Activated CD4-positive, alpha-beta memory T cell treated with anti-CD3 and anti-CD28 coated beads for 36 hours (primary cell): ENCODE data around the gene OSBPL2. TPM values are rescaled to one million over a fixed set of nuclear protein-coding genes. Genes with fewer than 3 reads are reported as not detected.
A peak's percentile ranks its signal among the peaks of the same experiment; 100 is the strongest.

Experiments used
- CTCF ChIA-PET: fragments of 350-600 bp; sonication (Branson Sonifier 250); formaldehyde crosslinking; loops from one replicate; lab custom pipeline; 2021; ENCODE audit warnings: antibody characterized with exemption, inconsistent platforms; lab: Charles Lee
- POLR2A ChIA-PET: fragments of 350-600 bp; sonication (Branson Sonifier 250); formaldehyde crosslinking; loops from one replicate; lab custom pipeline; 2021; ENCODE audit warnings: antibody characterized with exemption; lab: Charles Lee
- DNase-seq: peaks from one replicate; pipeline ENCODE4 v3.0.0-alpha.2; 2020
- H3K27ac Mint-ChIP-seq: one replicate; pipeline ENCODE4 v1.8.0; 2021; ENCODE audit warnings: mixed read lengths
- H3K27me3 Mint-ChIP-seq: one replicate; pipeline ENCODE4 v1.8.0; 2021; ENCODE audit warnings: mixed read lengths
- H3K36me3 Mint-ChIP-seq: one replicate; pipeline ENCODE4 v1.8.0; 2021; ENCODE audit warnings: mixed read lengths
- H3K4me1 Mint-ChIP-seq: one replicate; pipeline ENCODE4 v1.8.0; 2021; ENCODE audit warnings: low read depth, mixed read lengths
- H3K4me3 Mint-ChIP-seq: one replicate; pipeline ENCODE4 v1.8.0; 2021; ENCODE audit warnings: mild to moderate bottlenecking, mixed read lengths
- H3K9me3 Mint-ChIP-seq: one replicate; pipeline ENCODE4 v1.8.0; 2021; ENCODE audit warnings: mixed read lengths
- intact Hi-C: fragments of 100-400 bp; cut with micrococcal nuclease; formaldehyde crosslinking; loops from one replicate; pipeline ENCODE4 v1.15.1; 2023
- total RNA-seq, 2 experiments: library from RNA; stranded (reverse); gene quantifications; one replicate each; pipeline ENCODE4 v1.2.3, GENCODE V29; 2021

OSBPL2 gene
- total RNA-seq, 2 experiments from 2014 or later: 25.4 to 29.3 TPM

GRCh38 chr20:62259294-62259565 is 20.9 kb downstream of the OSBPL2 start:
- Mint-ChIP-seq H3K27me3 (no peaks in the 10 kb centered on the region), H3K4me3 (no peak overlapping the region), H3K27ac (no peak overlapping the region), H3K4me1 (no peaks in the 10 kb centered on the region), H3K36me3 (peaks cover 10% of the 10 kb centered on the region), H3K9me3 (no peaks in the 10 kb centered on the region)
- CTCF ChIA-PET: no interaction called here
- no peak for DNase-seq
- POLR2A ChIA-PET: no interaction called here
- intact Hi-C loops: no loop called here

DNA sequence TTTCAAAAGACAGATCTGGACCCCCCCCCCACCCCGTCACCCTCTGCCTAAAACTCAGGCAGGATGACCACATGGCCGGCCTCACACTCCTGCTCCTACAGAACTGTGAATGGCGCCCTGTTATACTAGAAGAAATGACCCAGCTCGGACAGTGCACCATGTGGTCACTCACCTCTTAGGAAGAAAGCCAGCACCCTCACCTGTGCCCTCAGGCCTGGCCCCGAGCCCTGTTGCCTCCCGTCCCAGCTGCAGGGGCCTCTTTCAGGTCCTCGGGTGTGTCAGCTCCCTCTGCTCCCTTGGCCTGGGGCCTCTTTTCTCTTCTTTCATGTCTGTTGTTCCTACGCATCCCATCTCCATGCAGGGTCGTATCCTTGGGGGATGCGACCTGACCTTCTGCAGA is 23.7 kb downstream of the OSBPL2 start:
- Mint-ChIP-seq H3K4me3 (no peak overlapping the region), H3K4me1 (no peaks in the 10 kb centered on the region), H3K27ac (no peak overlapping the region), H3K27me3 (no peaks in the 10 kb centered on the region), H3K36me3 (peaks cover 17% of the 10 kb centered on the region), H3K9me3 (no peaks in the 10 kb centered on the region)
- DNase-seq: no peak
- POLR2A ChIA-PET: no interaction called here
- intact Hi-C loops: no loop called here
- CTCF ChIA-PET: no interaction called here

DNA sequence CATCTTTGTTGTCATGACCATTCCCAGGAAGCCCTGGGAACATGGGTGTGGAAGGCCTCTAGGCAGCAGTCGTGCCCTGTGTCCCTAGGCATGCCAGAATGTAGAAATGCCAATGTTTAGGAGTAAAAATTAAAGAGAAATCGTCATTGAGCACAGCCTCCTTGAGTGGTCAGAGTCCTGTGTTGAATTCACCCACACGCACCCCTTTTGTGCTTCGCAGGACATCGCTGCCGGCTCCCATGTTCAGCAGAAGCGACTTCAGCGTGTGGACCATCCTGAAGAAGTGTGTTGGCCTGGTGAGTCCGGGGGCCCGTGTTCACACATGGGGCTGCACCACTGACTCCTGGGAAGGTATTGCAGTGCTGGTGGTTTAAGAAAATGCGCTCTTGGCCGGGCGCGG is 25.1 kb downstream of the OSBPL2 start:
- POLR2A ChIA-PET: no interaction called here
- H3K27me3 Mint-ChIP-seq: no peaks in the 10 kb centered on the region
- H3K36me3 Mint-ChIP-seq: peaks cover 18% of the 10 kb centered on the region
- H3K4me1 Mint-ChIP-seq: no peaks in the 10 kb centered on the region
- H3K27ac Mint-ChIP-seq: no peak overlapping the region
- intact Hi-C loops: no loop called here
- no peak for DNase-seq
- CTCF ChIA-PET: no interaction called here
- no peaks in the 10 kb centered on the region for H3K9me3 Mint-ChIP-seq
- H3K4me3 Mint-ChIP-seq: no peak overlapping the region

DNA sequence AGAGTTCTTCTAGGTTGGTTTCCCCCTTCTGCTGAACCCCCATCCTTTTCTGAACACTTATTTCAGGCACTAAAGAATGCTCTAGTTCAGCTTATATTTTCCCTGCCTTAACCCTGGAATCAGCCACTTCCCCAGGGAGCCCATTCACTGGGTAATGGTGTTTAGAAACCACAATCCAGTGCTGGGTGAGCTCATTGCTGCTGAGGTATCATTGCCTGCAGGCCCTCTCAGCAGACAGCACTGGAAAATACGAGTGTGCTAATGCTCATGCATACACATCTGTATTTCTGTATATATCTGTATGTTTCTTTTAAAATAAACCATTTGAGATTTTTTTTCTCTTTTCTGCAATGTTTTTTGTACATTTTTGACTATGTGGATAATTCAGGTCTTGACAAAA is 27.0 kb downstream of the OSBPL2 start:
- Mint-ChIP-seq H3K27ac (no peak overlapping the region), H3K27me3 (no peaks in the 10 kb centered on the region), H3K36me3 (peaks cover 16% of the 10 kb centered on the region), H3K9me3 (no peaks in the 10 kb centered on the region), H3K4me1 (no peaks in the 10 kb centered on the region), H3K4me3 (no peak overlapping the region)
- intact Hi-C loops: no loop called here
- CTCF ChIA-PET: no interaction called here
- no peak for DNase-seq
- POLR2A ChIA-PET: no interaction called here

DNA sequence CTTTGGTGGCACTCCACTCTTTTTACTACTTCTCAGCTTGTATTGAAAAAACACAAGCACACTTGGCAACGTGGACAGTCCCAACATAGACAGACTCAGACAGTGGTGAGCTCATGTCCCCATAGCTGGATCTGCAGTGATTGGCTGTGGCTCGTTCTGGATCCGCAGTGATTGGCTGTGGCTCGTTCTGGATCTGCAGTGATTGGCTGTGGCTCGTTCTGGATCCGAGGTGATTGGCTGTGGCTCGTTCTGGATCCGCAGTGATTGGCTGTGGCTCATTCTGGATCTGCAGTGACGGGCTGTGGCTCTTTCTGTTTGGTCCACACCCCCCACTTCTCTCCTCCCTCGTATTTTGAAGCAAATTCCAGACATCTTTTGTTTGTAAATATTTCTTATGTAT is 28.0 kb downstream of the OSBPL2 start:
- peak; percentile 16 for DNase-seq
- Mint-ChIP-seq H3K27me3 (no peaks in the 10 kb centered on the region), H3K27ac (no peak overlapping the region), H3K4me1 (no peaks in the 10 kb centered on the region), H3K36me3 (peaks cover 13% of the 10 kb centered on the region), H3K9me3 (no peaks in the 10 kb centered on the region), H3K4me3 (no peak overlapping the region)
- ChIA-PET CTCF (no interaction called here), POLR2A (no interaction called here)
- intact Hi-C loops: no loop called here

DNA sequence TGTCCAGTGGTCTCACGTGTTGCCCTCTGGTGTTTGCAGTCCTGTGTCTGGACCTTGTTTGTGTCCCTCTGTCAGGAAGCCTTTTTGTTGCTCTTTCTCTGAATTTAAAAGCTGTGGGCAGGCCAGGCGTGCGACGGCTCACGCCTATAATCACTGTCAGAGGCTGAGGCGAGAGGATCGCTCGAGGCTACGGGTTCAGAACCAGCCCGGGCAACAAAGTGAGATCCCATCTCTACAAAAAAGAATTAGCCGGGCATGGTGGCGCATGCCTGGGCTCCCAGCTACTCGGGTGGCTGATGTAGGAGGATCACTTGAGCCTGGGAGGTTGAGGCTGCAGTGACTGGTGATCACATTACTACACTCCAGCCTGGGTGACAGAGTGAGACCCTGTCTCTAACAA is 28.5 kb downstream of the OSBPL2 start:
- POLR2A ChIA-PET: no interaction called here
- CTCF ChIA-PET: no interaction called here
- DNase-seq: no peak
- intact Hi-C loops: no loop called here
- no peaks in the 10 kb centered on the region for H3K9me3 Mint-ChIP-seq
- H3K27me3 Mint-ChIP-seq: no peaks in the 10 kb centered on the region
- H3K27ac Mint-ChIP-seq: no peak overlapping the region
- peaks cover 13% of the 10 kb centered on the region for H3K36me3 Mint-ChIP-seq
- H3K4me3 Mint-ChIP-seq: no peak overlapping the region
- H3K4me1 Mint-ChIP-seq: no peaks in the 10 kb centered on the region

- H3K9me3 Mint-ChIP-seq: no peaks in the 10 kb centered on the region
- H3K27ac Mint-ChIP-seq: no peak overlapping the region
- DNase-seq: no peak
- CTCF ChIA-PET: no interaction called here
- no peak overlapping the region for H3K4me3 Mint-ChIP-seq
- POLR2A ChIA-PET: no interaction called here
- no peaks in the 10 kb centered on the region for H3K4me1 Mint-ChIP-seq
- peaks cover 14% of the 10 kb centered on the region for H3K36me3 Mint-ChIP-seq
- no peaks in the 10 kb centered on the region for H3K27me3 Mint-ChIP-seq
- intact Hi-C loops: no loop called here
Measured at GRCh38 chr20:62267543-62267942, 29.2 kb downstream of the OSBPL2 start.

GRCh38 chr20:62268228-62268900 is 30.0 kb downstream of the OSBPL2 start:
- intact Hi-C loops: no loop called here
- Mint-ChIP-seq H3K9me3 (no peaks in the 10 kb centered on the region), H3K4me1 (no peaks in the 10 kb centered on the region), H3K4me3 (no peak overlapping the region), H3K27ac (no peak overlapping the region), H3K36me3 (peaks cover 20% of the 10 kb centered on the region), H3K27me3 (no peaks in the 10 kb centered on the region)
- ChIA-PET POLR2A (no interaction called here), CTCF (no interaction called here)
- DNase-seq: no peak

- H3K9me3 Mint-ChIP-seq: no peaks in the 10 kb centered on the region
- CTCF ChIA-PET: no interaction called here
- no peaks in the 10 kb centered on the region for H3K4me1 Mint-ChIP-seq
- POLR2A ChIA-PET: no interaction called here
- H3K4me3 Mint-ChIP-seq: no peak overlapping the region
- H3K36me3 Mint-ChIP-seq: peaks cover 25% of the 10 kb centered on the region
- no peaks in the 10 kb centered on the region for H3K27me3 Mint-ChIP-seq
- intact Hi-C loops: no loop called here
- no peak overlapping the region for H3K27ac Mint-ChIP-seq
- DNase-seq: no peak
Measured at GRCh38 chr20:62269378-62269777, 31.1 kb downstream of the OSBPL2 start.

DNA sequence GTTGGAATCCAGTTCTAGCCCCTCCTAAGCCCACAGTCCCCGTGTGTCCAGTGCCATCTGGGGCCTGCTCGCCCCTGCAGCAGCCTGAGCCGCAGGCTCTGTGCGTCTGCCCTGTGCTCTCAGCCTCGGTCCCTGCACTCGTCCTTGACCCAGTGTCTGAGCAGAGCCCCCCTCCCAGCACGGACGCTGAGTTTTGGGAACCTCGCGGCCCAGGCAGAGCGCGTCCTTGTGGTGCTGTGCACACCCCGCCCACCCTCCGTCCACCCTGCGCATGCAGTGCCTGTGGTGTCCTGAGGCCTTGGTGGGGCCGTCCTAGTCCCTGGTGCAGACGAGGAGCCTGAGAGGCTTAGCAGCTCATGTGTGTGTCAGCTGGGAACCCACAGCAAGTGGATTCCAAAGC is 31.6 kb downstream of the OSBPL2 start:
- intact Hi-C loops: no loop called here
- H3K36me3 Mint-ChIP-seq: peaks cover 20% of the 10 kb centered on the region
- H3K4me1 Mint-ChIP-seq: no peaks in the 10 kb centered on the region
- ChIA-PET CTCF (no interaction called here), POLR2A (no interaction called here)
- no peaks in the 10 kb centered on the region for H3K9me3 Mint-ChIP-seq
- no peak overlapping the region for H3K27ac Mint-ChIP-seq
- no peak overlapping the region for H3K4me3 Mint-ChIP-seq
- no peaks in the 10 kb centered on the region for H3K27me3 Mint-ChIP-seq
- DNase-seq: no peak

- no peaks in the 10 kb centered on the region for H3K27me3 Mint-ChIP-seq
- no peaks in the 10 kb centered on the region for H3K9me3 Mint-ChIP-seq
- CTCF ChIA-PET: no interaction called here
- H3K4me1 Mint-ChIP-seq: no peaks in the 10 kb centered on the region
- intact Hi-C loops: no loop called here
- H3K36me3 Mint-ChIP-seq: peaks cover 14% of the 10 kb centered on the region
- POLR2A ChIA-PET: no interaction called here
- H3K4me3 Mint-ChIP-seq: no peak overlapping the region
- no peak for DNase-seq
- H3K27ac Mint-ChIP-seq: no peak overlapping the region
Measured at GRCh38 chr20:62272200-62272599, 33.9 kb downstream of the OSBPL2 start.

DNA sequence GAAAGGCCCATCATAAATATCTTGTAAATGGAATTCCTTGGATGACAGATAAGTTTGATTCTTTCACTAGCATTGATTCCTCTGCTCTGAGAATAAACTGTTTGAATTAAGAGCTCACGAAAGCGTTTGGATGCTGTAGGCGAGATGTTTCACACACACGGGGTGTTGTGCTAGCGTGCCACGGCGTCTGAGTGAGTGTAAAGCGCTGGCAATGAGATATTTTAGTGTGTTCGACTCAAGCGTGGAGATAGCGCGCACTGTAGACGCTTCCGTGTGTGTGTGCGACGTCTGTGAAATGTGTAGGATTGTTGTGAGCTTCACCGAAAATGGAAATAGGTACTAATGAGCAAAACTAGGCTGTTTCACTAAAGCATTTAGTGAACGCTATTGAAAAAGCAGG is 35.1 kb downstream of the OSBPL2 start:
- H3K36me3 Mint-ChIP-seq: peaks cover 14% of the 10 kb centered on the region
- no peak overlapping the region for H3K4me3 Mint-ChIP-seq
- no peak for DNase-seq
- no peak overlapping the region for H3K27ac Mint-ChIP-seq
- POLR2A ChIA-PET: no interaction called here
- H3K27me3 Mint-ChIP-seq: no peaks in the 10 kb centered on the region
- CTCF ChIA-PET: no interaction called here
- H3K4me1 Mint-ChIP-seq: no peaks in the 10 kb centered on the region
- H3K9me3 Mint-ChIP-seq: no peaks in the 10 kb centered on the region
- intact Hi-C loops: no loop called here

GRCh38 chr20:62274332-62274950 is 36.1 kb downstream of the OSBPL2 start:
- intact Hi-C loops: no loop called here
- DNase-seq: no peak
- H3K4me1 Mint-ChIP-seq: no peaks in the 10 kb centered on the region
- peaks cover 17% of the 10 kb centered on the region for H3K36me3 Mint-ChIP-seq
- H3K9me3 Mint-ChIP-seq: no peaks in the 10 kb centered on the region
- POLR2A ChIA-PET: no interaction called here
- CTCF ChIA-PET: no interaction called here
- H3K27ac Mint-ChIP-seq: no peak overlapping the region
- no peaks in the 10 kb centered on the region for H3K27me3 Mint-ChIP-seq
- no peak overlapping the region for H3K4me3 Mint-ChIP-seq
